OCI-LY7 (cell line): ENCODE measurements around the gene RRP12. TPM values are rescaled to one million over a fixed set of nuclear protein-coding genes. Genes with fewer than 3 reads are reported as not detected.

Experiments
- BruUV-seq: library from RNA; stranded (reverse); fragments of 400-500 nt; replicated peaks from 2 replicates; lab custom pipeline; 2021; lab: Mats Ljungman, UMichigan
- CTCF ChIA-PET: fragments of 300-600 bp; sonication (Branson Sonifier 250); formaldehyde crosslinking; loops from one replicate; lab custom pipeline; 2022; ENCODE audit warnings: antibody characterized with exemption; ENCODE audit not compliant: unreplicated experiment; lab: Charles Lee
- POLR2A ChIA-PET: fragments of 300-600 bp; sonication (Branson Sonifier 250); formaldehyde crosslinking; loops from one replicate; lab custom pipeline; 2022; ENCODE audit warnings: antibody characterized with exemption; lab: Charles Lee
- DNase-seq: peaks from one replicate; pipeline ENCODE4 v3.0.0-alpha.2; 2015; ENCODE audit warnings: low spot score
- H2AFZ ChIP-seq: fragments of 200-600 bp; sonication (generic), shearing (Covaris generic); 2 replicates; pipeline ENCODE4 v1.6.1; 2014; ENCODE audit warnings: mild to moderate bottlenecking, antibody characterized with exemption, low read length, moderate library complexity
- H3K27ac ChIP-seq: fragments of 200-600 bp; sonication (generic); 2 replicates; pipeline ENCODE4 v1.5.1; 2014; ENCODE audit warnings: mixed run types, low read depth, mild to moderate bottlenecking, moderate library complexity, low read length, inconsistent platforms; ENCODE audit not compliant: poor library complexity, severe bottlenecking
- H3K36me3 ChIP-seq: fragments of 200-600 bp; sonication (generic); 2 replicates; pipeline ENCODE4 v1.6.1; 2014; ENCODE audit warnings: mild to moderate bottlenecking, antibody characterized with exemption, low read length, moderate library complexity, mixed read lengths; ENCODE audit not compliant: insufficient read depth
- H3K4me1 ChIP-seq: fragments of 200-600 bp; sonication (generic); 2 replicates; pipeline ENCODE4 v1.5.1; 2014; ENCODE audit warnings: mild to moderate bottlenecking, low read length; ENCODE audit not compliant: insufficient read depth, poor library complexity, severe bottlenecking
- H3K4me2 ChIP-seq: fragments of 200-600 bp; sonication (generic); 2 replicates; pipeline ENCODE4 v1.6.1; 2014; ENCODE audit warnings: mild to moderate bottlenecking, low read length
- H3K4me3 ChIP-seq: fragments of 200-600 bp; sonication (generic); 2 replicates; pipeline ENCODE4 v1.5.1; 2014; ENCODE audit warnings: mild to moderate bottlenecking, low read depth, low read length; ENCODE audit not compliant: poor library complexity, severe bottlenecking
- H3K79me2 ChIP-seq: fragments of 200-600 bp; sonication (generic); 2 replicates; pipeline ENCODE4 v1.6.1; 2016; ENCODE audit warnings: low read depth, mild to moderate bottlenecking, low read length, moderate library complexity, mixed read lengths; ENCODE audit not compliant: insufficient read depth
- H3K9me2 ChIP-seq: fragments of 200-600 bp; sonication (generic); 2 replicates; pipeline ENCODE4 v1.6.1; 2016; ENCODE audit warnings: mild to moderate bottlenecking, low read length, mixed read lengths; ENCODE audit not compliant: insufficient read depth
- H3K9me3 ChIP-seq: fragments of 200-600 bp; sonication (generic); 2 replicates; pipeline ENCODE4 v1.6.1; 2014; ENCODE audit warnings: mild to moderate bottlenecking, mixed run types, low read length, mixed read lengths
- H4K20me1 ChIP-seq: fragments of 200-600 bp; sonication (generic); 2 replicates; pipeline ENCODE4 v1.6.1; 2014; ENCODE audit warnings: mild to moderate bottlenecking, antibody characterized with exemption, low read length, moderate library complexity, mixed read lengths; ENCODE audit not compliant: insufficient read depth
- EZH2phosphoT487 ChIP-seq: fragments of 200-600 bp; sonication (generic); IDR thresholded peaks from 2 replicates; pipeline ENCODE4 v1.6.1; 2018; ENCODE audit warnings: low read depth, borderline replicate concordance, mild to moderate bottlenecking, mixed run types, antibody characterized with exemption, low read length, moderate library complexity, mixed read lengths
- intact Hi-C: fragments of 100-400 bp; cut with micrococcal nuclease; formaldehyde crosslinking; loops from one replicate; pipeline ENCODE4 v1.10.0; 2022; ENCODE audit not compliant: unreplicated experiment
- total RNA-seq, 2 experiments: library from RNA; depleted of rRNA in 1 of 2; stranded (reverse); fragments of >200 nt in 1 of 2; shearing (Covaris generic) in 1 of 2; gene quantifications; 2 replicates each; pipeline ENCODE4 v1.2.3, GENCODE V29; 2014 to 2022
- TF ChIP-seq, protein P1 (sequence below): fragments of 200-600 bp; sonication (generic); conservative IDR thresholded peaks from 2 replicates; pipeline ENCODE4 v1.5.1; 2014; ENCODE audit warnings: mild to moderate bottlenecking, antibody characterized with exemption, low read length, moderate library complexity, mixed read lengths

The RRP12 gene
- total RNA-seq, 2 experiments from 2014 or later, result 32.1 to 39.3 TPM

DNA sequence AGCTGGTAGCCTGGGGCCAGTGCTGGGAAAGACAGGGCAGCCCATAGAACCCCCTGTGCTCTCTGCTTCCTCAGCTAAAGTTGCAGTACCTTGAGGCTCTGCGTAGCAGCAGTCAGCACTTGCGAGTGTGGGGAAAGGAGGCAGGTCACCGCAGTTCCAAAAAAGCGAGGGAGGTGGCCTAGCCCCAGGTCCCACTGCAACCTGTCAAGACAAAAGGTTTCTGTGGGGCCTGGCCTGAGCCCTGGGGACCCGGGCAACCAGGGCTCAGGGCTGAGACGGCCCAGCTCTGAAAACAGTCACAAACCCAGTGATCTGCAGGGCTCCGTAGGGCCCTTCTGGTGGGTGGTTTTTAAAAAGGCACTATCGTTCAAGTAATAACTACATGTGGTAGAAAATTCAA, 19.5 kb downstream of the RRP12 start:
- ChIA-PET POLR2A (no interaction called here), CTCF (no interaction called here)
- H3K9me3 ChIP-seq, result no peaks in the 10 kb centered on the region
- H3K4me2 ChIP-seq, result no peak overlapping the region
- BruUV-seq, result no TSS peak
- TF ChIP-seq, protein P1, sequence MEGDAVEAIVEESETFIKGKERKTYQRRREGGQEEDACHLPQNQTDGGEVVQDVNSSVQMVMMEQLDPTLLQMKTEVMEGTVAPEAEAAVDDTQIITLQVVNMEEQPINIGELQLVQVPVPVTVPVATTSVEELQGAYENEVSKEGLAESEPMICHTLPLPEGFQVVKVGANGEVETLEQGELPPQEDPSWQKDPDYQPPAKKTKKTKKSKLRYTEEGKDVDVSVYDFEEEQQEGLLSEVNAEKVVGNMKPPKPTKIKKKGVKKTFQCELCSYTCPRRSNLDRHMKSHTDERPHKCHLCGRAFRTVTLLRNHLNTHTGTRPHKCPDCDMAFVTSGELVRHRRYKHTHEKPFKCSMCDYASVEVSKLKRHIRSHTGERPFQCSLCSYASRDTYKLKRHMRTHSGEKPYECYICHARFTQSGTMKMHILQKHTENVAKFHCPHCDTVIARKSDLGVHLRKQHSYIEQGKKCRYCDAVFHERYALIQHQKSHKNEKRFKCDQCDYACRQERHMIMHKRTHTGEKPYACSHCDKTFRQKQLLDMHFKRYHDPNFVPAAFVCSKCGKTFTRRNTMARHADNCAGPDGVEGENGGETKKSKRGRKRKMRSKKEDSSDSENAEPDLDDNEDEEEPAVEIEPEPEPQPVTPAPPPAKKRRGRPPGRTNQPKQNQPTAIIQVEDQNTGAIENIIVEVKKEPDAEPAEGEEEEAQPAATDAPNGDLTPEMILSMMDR, result no peak
- TF ChIP-seq EZH2phosphoT487, result no peak
- no peak overlapping the region for H2AFZ ChIP-seq
- no peak overlapping the region for H3K4me3 ChIP-seq
- no peak for DNase-seq
- H4K20me1 ChIP-seq, result no peaks in the 10 kb centered on the region
- H3K9me2 ChIP-seq, result no peaks in the 10 kb centered on the region
- no peaks in the 10 kb centered on the region for H3K79me2 ChIP-seq
- H3K27ac ChIP-seq, result no peak overlapping the region
- H3K36me3 ChIP-seq, result peaks cover 83% of the 10 kb centered on the region
- intact Hi-C loops, result no loop called here
- H3K4me1 ChIP-seq, result no peaks in the 10 kb centered on the region

DNA sequence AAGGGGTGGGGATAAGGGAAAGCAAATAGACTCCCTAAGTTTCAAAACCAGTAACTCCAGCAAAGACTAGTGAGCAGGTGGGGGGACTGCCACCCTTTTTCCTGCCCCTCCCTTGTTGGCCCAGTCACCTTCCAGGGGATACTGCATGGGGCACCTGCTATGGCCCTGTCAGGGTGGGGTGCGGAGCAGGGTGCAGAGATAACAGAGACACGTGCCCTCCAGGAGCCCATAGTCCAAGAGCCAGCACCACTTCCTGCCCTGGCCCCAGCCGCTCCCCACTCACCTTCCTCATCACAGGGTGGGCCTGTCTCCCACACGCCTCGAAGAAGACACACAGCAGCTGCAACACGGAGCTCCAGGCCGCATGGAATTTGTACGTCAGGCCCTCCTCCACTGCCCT, 20.6 kb downstream of the RRP12 start:
- H3K4me2 ChIP-seq, result no peak overlapping the region
- H3K9me3 ChIP-seq, result no peaks in the 10 kb centered on the region
- H3K79me2 ChIP-seq, result no peaks in the 10 kb centered on the region
- intact Hi-C loops, result no loop called here
- no peak for DNase-seq
- TF ChIP-seq EZH2phosphoT487, result no peak
- TF ChIP-seq, protein P1, result no peak
- H3K36me3 ChIP-seq, result peaks cover 81% of the 10 kb centered on the region
- no peaks in the 10 kb centered on the region for H4K20me1 ChIP-seq
- ChIA-PET CTCF (no interaction called here), POLR2A (no interaction called here)
- no peaks in the 10 kb centered on the region for H3K4me1 ChIP-seq
- no TSS peak for BruUV-seq
- H2AFZ ChIP-seq, result no peak overlapping the region
- H3K9me2 ChIP-seq, result no peaks in the 10 kb centered on the region
- no peak overlapping the region for H3K27ac ChIP-seq
- no peak overlapping the region for H3K4me3 ChIP-seq

DNA sequence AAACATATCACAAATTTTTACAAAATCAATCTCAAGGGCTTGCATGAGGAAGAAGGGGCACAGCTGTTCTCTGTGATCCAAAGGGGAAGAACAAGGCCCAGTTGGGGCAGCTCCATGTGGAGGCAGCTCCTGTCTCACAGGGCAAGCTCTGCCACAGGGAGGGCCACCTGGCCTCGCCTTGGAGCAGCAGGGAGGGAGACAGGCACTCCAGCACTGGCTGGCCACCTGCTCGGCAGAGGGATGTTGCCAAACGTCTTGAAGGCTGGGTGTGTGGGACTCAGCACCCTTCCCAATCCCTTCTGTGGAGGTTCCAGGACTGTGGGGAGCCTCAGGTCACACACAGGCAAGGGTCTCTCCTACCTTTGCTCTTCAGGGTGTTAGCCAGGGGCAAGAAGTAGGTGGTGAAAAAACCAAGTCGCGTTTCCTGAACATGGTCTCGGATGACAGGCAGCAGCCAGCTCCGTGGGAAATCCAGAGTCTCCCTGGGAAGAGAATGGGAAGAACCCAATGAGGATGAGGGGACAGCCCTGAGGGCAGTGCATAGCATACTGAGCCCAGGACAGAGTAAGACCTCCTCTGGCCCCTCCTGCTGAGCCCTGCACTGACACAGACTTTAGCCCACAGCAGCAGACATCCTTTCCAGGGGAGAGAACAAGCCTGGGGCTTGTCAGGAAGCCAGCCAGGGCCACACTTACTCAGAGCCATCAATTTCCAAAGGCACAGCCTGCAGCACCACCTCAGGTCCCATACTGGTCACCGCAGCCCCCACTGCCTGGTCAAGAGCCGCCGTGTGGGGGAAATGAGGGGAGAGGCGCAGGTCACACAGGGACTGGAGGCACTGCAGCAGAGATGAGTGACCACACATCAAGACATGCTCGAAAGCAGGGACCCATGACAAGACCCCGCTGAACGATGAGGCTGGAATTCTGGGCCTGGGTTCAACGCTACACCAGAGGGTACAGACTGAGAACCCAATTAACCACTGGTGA, 21.9 kb downstream of the RRP12 start:
- Histone ChIP-seq H3K79me2 (no peaks in the 10 kb centered on the region), H3K4me1 (no peaks in the 10 kb centered on the region), H3K9me3 (no peaks in the 10 kb centered on the region), H3K27ac (no peak overlapping the region), H2AFZ (no peak overlapping the region), H3K4me3 (no peak overlapping the region), H3K9me2 (no peaks in the 10 kb centered on the region), H4K20me1 (no peaks in the 10 kb centered on the region), H3K36me3 (peaks cover 81% of the 10 kb centered on the region), H3K4me2 (no peak overlapping the region)
- POLR2A ChIA-PET, result no interaction called here
- intact Hi-C loops, result no loop called here
- CTCF ChIA-PET, result no interaction called here
- TF ChIP-seq, protein P1, result no peak
- no peak for TF ChIP-seq EZH2phosphoT487
- no TSS peak for BruUV-seq
- no peak for DNase-seq
